Measurements from ENCODE around the gene CC2D2B.
"Not testable (repeated sequence)": the region's sequence is repeated elsewhere in the genome, so short reads cannot be mapped to it uniquely, and the experiment has no call there.

The CC2D2B gene

DNA sequence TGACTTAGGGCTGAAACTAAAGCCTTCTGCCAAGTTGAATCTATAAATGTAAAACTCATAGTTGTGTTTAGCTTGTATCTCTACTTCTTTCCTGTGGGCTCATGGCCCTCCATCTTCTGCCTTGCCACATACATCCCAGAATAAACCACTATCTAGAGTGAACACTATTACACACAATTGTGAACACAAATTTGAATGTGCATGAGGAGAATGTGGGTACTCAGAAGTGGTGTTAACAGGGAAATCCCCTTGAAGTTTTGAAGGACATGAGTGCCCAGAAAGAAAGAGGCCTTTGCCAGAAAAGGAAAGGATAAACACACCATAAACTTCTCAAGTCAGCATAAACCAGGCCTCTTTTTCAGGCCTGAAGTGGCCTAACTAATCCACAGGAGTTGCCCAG is 115.4 kb downstream of the CC2D2B start:
- no peak for DNase-seq (ENCODE audit: low spot score)

DNA sequence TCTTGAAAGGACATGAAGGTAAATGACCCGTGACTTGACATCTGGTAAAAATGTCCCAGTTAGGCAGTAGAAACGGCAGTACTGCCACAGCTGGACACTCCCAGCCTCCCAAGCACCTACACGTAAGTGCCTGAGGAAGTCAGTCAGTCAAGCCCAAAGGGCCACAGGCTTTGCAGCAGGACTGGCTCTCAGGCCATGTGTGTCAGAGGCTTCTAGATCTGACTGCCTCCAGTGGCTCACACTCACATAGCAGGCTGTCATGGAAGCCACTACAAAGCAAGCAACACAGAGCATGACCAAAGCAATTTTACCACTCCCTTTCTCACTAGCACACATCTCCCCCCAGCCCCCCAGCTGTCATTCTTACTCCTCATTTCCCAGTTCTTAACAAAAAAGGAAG is 117.8 kb downstream of the CC2D2B start:
- DNase-seq (ENCODE audit: low spot score), result peak; percentile 4

DNA sequence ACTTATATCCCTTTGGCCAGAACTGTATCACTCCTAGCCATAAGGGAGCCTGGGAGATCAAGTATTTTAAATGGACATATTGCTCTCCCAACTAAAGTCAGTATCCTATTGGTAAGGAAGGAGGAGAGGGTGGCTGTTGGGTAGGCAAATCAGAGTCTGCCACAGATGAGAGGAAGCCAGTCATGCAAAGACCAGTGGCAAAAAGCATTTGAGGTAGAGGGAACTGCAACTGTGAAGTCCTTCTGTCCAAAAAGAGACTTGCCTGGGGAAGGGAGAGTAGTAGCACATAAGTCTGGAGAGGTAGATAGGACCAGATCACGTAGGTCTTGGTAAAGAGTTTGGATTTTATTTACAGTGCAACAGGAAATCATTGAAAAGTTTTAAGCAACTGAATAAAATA is 126.8 kb downstream of the CC2D2B start:
- DNase-seq (ENCODE audit: low spot score), result no peak

DNA sequence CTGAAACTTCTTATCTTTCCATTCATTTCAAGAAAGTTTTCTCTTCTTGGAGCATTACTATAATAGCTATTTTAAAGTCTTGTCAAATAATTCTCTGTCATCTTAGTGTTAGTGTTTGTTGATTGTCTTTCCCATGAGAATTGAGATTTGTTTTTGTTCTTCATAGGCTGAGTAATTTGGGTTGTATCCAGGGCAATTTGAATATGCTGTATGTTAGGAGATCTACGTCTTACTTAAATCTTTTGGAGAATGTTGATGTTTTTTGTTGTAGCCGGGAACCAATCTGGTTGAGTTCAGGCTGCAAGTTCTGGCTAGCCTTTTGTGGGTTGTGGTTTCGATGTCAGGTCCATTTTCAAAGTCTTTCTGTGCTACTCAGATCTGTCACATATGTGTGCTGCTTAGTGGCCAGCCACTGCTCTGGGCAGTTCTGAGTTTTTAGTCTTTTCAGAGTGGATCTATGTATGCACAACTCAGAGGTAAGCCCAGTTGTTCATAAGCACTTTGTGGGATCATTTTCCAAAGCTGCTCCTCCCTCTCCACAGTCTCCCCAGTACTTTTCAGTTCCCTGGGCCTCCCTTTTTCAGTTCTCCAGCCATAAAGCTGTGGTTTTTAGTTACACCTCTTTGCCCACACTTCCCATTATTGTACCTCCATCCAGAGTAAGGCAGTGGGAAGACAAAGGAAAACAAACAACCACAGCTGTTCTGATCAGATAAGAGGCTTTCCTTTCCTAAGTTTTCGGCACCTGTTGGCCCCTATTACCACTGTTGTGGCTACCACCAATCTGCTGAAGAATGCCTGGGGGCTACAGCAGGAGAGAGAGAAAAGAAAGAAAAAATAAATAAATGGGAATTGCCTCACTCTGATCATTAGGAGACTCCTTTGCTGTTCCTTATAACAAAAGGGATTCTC is 131.0 kb downstream of the CC2D2B start:
- DNase-seq (ENCODE audit: low spot score), result no peak

DNA sequence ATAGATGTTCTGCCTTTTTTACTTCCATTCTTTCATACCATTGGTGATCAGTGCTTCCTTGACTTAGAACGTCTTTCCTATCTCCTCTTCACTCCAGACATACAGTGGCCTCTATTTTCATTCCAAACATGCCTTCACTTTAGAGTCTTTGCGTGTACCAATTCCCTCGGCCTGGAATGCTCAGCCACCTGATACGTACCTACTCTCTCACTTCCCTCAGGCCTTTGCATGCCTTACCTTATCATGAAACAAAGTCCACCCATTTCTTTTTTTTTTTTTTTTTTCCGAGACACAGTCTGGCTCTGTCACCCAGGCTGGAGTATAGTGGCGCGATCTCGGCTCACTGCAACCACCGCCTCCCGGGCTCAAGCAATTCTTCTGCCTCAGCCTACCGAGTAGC is 133.4 kb downstream of the CC2D2B start:
- no peak for DNase-seq (ENCODE audit: low spot score)

DNA sequence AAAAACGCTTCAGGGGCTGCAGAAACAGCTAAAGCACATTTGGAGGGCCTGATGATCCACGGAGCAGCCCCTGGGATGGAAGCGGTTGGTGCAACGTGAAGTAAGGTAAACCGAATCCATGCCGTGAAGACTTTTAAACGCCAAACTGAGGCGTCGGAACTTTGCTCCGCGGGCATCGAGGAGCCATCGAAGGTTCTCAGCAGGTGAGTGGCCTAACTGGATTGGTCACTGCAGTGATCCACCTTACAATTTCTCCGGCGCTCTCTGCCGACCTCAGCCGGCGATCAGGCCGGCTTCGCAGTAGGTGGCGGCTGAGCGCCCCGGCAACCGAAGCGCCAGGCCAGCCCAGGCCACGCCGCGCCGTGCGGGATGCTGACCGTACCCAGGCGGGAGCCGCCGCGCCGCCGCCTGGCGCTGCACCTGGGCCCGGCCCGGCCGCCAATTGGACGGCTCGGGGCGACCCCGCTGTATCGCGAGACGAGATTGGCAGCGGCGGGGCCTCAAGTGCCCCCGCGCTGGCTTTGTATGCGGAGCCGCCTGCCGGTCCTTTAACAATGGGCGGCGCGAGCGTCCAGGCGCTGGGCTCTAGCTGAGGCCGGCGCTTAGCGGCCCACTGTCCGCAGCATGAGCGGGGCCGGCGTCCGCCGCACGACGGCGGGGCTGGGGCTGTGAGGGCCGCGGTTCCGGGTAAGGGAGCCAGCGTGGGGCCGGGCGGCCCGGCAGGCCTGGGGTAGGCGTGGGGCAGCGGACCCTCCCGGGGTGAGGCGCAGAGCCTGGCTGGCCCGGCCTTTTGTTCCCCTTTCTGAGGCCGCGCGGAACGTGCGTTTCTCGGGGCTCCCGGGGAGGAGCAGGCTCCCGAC is 135.5 kb downstream of the CC2D2B start, which contains the start of gene CCNJ:
Gene CCNJ (plus strand): TSS at position 551 of the 860 bp plus-strand sequence. CDS start 811 bp downstream, outside the sequence.
- peak; percentile 85 for DNase-seq (ENCODE audit: low spot score)

DNA sequence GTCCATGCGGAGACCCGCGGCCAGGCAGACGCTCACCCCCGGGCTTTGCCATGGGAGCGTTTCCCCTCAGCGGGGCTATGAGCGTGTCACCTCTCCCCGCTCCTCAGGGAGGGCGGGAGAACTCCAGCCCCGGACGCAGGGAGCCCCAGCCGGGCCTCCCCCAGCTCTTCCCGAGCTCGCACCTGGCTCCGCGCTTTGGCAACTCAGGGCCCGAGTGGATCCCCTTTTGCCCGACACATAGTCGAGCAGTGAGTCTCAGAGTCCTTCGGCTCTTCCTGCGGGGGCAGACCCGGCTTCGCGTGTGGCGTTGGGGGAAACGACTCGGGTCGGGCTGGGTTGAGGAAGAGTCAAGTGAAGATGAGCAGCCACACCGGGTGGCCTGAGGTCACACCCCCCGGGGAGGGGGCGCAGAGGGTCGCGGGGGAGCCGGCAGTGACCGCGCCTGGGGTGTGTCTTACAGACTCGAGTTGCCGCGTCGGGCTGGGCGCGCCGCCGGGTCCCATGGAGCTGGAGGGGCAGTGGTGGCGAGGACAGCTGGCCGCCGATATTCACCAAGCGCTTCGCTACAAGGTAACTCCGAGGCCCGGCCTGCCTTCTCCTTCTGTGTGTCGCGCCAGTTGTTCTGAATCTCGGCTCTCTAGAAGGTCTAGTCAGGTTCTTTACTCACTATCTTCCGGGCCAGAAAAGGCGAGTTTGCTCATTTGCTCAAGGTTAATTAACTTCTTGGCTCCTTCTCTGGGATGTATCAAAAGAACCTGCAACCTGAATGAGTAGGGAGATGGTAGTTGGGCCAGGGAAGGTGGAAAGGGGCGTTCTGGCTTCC is 136.3 kb downstream of the CC2D2B start:
- DNase-seq (ENCODE audit: low spot score), result peak; percentile 55

DNA sequence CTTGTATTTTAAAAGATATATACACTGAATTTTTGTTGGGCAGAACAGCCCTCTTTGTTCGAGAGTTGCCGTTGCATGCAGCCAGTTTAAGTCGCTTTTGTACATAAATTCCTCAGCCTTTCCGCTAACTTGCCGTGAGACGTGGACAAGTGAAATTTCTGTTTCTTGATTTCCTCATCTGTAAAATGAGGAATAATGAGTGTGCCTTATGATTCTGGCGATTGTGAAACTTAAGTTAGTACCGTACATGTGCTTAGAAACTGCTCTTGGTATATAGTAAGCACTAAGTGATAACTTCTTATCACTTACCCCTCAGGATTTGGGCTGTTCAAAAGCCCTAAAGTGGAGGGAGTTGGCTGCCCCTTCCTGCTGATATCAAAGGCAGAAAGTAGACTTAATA is 137.0 kb downstream of the CC2D2B start:
- no peak for DNase-seq (ENCODE audit: low spot score)

DNA sequence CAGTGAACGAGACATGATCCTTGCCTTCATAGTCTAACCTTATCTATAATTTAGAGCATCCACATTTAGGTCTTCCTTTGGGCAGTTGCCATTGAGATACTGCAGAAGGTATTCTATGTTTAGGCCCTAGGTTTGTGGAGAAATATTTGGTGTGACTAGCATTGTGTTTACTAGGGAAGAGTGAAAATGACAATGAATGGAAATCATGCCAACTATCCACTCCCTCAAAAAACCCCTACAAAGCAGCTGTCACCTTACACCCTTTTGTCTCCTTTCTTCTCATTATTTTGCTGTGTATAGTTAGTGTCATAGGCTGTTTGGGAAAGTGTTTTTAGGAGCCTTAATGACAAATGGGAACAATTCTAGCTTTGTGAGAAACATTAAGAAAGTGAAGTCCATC is 138.8 kb downstream of the CC2D2B start:
- no peak for DNase-seq (ENCODE audit: low spot score)

DNA sequence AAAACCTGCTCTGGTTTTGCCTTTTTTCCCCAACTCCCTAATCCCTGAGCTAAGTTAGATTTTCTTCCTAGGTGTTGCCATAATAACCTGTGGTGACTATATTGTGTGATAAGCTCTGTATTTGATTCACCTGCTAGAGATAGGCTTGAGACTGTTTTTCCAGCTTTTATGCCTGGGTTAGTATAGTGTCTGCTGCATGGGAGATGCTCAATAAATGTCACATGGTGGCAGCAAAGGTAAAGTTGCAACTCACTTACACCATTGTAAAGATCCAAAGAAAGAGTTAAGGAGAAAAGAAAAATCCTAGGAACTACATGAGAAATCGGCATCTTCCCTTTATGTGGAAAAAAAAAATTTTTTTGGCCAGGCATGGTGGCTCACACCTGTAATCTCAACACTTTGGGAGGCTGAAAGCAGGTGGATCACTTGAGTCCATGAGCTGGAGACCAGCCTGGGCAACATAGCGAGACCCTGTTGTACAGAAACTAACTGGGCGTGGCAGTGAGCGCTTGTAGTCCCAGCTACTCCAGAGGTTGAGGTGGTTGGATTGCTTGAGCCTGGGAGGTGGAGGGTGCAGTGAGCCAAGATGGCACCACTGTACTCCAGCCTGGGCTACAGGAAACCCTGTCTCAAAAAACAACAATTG is 139.4 kb downstream of the CC2D2B start:
- peak; percentile 7 for DNase-seq (ENCODE audit: low spot score)

DNA sequence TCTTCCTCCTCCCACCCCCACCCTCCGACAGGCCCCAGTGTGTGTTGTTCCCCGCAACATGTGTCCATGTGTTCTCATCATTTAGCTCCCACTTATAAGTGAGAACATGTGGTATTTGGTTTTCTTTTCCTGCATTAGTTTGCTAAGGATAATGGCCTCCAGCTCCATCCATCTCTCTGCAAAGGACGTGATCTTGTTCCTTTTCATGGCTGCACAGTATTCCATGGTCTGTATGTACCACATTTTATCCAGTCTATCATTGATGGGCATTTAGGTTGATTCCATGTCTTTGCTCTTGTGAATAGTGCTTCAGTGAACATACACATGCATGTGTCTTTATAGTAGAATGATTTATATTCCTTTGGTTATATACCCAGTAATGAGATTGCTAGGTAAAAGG is 140.2 kb downstream of the CC2D2B start:
- DNase-seq (ENCODE audit: low spot score), result not testable (repeated sequence)

DNA sequence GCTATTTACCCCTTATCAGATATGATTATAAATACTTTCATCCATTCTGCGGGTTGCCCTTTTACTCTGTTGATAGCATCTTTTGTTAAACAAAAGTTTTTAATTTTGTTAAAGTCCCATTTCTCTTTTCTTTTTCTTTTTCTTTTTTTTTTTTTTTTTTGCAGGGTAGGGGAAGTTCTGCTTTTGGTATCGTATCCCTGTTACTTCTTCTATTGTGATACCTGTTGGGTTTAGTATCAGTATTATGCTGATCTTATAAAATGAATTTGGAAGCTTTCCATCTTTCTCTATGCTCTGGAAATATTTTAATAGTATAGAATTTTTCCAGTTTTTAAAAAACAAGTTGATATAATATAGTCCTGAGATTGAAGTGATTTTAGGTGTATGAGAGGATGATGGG is 141.6 kb downstream of the CC2D2B start:
- no peak for DNase-seq (ENCODE audit: low spot score)

DNA sequence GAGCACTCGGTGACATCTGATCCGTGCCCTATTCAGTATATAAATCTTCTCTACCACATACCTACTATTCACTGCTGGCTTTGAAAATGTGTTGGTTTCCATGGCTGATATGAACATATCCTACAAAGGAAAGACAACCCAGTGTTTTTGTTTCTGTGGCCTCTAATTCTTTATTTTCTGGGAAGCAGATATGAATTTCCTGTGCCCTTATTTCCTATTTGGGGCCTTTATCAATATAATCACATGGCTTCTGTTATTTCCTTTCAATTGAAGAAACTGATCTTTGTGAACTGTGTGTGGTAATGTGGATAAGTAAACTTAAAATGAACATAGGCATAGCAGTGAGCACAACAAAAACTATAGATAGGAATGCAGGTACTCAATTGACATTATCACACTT is 146.2 kb downstream of the CC2D2B start:
- DNase-seq (ENCODE audit: low spot score), result no peak

DNA sequence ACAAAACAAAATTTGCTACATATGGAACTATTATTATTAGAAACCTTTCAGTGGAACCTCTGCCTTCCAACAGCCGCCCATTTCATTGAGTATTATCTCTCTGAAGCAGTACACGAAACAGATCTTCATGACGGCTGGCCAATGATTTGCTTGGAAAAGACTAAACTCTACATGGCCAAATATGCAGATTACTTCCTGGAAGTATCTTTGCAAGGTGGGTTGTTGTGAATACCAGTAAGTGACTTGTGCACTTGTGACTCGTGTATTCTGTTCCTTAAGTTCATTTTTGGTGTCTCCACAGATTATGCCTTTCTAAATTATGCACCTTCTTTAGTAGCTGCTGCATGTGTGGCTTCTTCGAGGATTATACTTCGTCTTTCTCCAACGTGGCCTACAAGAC is 149.0 kb downstream of the CC2D2B start:
- DNase-seq (ENCODE audit: low spot score), result no peak

DNA sequence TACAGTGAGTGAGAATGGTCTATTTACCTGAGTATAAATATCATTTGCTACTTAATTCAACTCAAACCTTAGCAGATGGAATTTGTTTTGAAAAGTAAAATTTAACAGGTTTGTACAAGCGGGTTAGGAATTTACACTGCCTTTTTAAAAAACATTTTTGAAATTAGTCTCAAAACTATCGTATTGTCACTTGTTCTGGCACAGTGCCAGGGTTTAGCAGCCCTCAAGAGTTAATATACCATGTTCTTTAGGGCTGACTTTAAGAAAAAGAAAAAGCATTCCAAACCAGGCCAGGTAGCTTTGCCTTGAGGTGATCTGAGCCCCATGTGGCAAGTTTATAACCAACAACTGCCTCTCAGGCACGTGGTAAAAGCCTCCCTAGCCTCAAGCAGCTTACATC is 153.5 kb downstream of the CC2D2B start:
- DNase-seq (ENCODE audit: low spot score), result no peak

DNA sequence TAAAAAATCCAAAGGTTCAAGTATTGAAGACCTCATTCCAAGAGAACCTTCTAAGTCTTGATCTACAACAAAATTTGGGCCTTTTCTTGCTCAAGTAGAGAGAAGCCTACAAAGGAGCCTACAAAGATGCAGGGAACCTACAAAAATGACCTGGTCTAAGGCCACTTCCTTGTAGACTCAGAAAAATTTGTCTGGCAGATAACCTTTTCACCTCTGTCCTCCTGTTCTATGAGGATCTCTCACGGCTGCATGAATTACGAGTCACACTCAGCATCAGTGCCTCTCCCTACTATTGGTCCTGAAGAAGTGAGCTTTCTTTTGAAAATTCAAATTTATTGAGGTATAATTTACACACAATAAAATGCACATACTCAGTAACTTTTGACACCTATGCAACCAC is 164.9 kb downstream of the CC2D2B start:
- no peak for DNase-seq (ENCODE audit: low spot score)

DNA sequence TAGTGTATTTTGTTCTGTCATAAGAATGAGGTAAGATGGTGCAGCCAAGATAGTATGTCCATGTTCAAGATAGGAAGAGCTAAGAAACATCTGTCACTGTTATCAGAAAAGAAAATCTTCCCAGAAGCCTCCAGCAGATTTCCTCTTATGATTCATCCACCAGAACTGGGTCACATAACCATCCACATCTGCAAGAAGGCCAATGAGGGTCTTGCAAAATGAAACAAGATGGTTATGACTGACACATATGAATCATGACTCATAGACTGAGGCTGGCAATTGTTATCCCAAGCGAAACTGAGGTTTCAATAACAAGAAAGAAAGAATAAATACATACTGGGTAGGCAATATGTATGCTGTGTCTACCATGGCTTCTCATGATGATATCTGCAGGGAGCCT is 165.9 kb downstream of the CC2D2B start:
- no peak for DNase-seq (ENCODE audit: low spot score)

DNA sequence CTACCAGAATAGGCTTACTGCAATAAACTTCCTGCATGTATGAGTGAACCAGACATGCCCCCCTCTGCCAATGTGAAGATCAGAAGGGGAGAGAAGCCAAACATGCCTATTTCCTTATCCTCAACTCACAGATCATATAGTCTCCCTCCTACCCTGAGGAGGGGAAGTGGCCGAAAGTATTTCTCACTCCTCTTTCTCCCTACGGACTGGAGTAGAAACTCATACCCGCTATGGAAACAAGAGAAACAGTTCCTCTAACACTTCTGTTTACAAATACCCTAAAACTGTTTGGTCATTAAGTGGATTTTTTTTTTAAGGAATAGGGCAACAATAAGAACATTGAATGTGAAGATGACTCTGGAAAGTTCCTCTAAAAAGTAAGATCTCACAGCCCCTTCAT is 167.0 kb downstream of the CC2D2B start:
- DNase-seq (ENCODE audit: low spot score), result no peak

DNA sequence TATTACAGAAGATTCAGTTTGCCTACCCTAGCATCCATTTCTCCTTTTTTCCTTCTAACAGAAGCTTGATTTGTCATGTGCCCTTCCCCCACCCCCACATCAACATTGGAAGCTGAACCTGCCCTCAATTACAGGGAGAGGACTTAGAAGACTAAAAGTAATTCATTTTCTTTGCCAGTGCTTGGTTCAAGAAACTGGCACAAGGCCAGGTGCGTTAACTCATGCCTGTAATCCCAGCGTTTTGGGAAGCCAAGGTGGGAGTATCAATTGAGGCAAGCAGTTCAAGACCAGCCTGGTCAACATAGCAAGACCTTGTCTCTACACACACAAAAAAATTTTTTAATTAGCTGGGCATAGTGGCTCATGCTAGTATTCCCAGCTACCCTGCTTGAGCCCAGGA is 168.2 kb downstream of the CC2D2B start:
- no peak for DNase-seq (ENCODE audit: low spot score)

DNA sequence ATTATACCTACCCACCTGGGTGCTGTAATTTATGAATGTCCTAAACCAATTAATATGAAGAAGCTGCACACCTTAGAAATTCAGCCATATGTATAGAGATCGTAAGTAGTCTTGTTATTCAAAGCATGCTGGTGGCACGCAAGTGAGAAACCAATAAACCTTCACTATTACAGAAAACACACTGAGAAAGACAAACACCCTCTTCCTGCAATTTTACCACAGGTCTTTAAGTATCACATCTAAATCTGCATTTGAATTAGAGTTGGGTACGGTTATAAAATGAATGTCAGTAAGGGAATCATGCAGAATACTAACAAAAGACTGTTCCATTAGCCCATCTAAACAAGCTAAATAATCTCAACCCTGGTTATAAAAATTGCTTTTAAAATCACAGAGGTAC is 169.4 kb downstream of the CC2D2B start:
- DNase-seq (ENCODE audit: low spot score), result no peak

DNA sequence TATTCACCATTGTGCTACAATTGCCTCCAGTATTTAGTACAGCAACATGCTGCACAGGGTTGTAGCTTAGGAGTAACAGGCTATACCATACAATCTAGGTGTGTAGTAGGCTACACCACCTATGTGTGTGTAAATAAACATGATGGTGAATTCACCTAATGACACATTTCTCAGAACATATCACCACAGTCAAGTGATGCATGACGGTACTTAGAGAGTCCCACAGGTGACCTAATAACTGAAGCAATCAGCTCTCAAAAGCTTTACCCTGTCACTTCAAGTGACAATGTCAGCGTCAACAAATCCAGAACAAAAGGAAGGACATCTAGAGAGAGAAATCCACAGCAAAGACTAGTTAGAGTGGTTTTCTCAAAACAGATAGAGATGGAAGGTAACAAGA is 174.4 kb downstream of the CC2D2B start:
- DNase-seq (ENCODE audit: low spot score), result no peak
